ENCODE results near the gene VRK3. TPM values are rescaled to one million over a fixed set of nuclear protein-coding genes. Genes with fewer than 3 reads are reported as not detected.

Gene VRK3
- total RNA-seq, 2 donors from 2014 or later = 50.0 to 77.7 TPM

GRCh38 chr19:49927526-49928264, 97.5 kb downstream of the VRK3 start:
- H3K9ac ChIP-seq (ENCODE audit: low read depth in 2 of 2, low read length in 2 of 2) = no peak overlapping the region
- DNase-seq = no peak
- peak overlapping the region; percentile 99 for H3K4me3 ChIP-seq
- TF ChIP-seq CTCF (IDR thresholded peaks at IDR 0.05) = no peak
- H3K27ac ChIP-seq = peak overlapping the region; percentile 96
- no peaks in the 10 kb centered on the region for H3K27me3 ChIP-seq
- H3K4me1 ChIP-seq = peaks cover 7% of the 10 kb centered on the region
- no peaks in the 10 kb centered on the region for H3K9me3 ChIP-seq
- peaks cover 8% of the 10 kb centered on the region for H3K36me3 ChIP-seq
- intact Hi-C loops (cut with DNase I) = no loop called here

DNA sequence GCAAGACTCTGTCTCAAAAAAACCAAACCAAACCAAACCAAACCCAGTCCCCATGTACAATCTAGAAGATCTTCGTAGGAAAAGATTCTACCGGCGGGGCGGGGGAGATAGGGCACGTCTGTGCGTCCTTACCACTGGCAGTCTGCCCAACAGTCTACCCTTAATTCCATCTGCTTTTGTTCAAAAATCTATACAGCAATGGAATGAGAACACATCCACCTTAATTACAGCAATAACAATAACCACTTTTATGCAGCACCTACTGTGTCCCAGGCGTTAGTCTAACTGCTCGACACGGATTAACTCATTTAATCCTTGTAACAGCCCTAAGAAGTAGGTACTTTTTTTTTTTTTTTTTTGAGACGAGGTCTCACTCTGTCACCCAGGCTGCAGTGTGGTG, 98.7 kb downstream of the VRK3 start:
- intact Hi-C loops (cut with DNase I) = no loop called here
- H3K36me3 ChIP-seq = peaks cover 8% of the 10 kb centered on the region

More for the DNA sequence above, 98.7 kb downstream of the VRK3 start:
- no peak for DNase-seq
- no peaks in the 10 kb centered on the region for H3K27me3 ChIP-seq
- H3K4me3 ChIP-seq = no peak overlapping the region
- H3K9ac ChIP-seq (ENCODE audit: low read depth in 2 of 2, low read length in 2 of 2) = no peak overlapping the region
- TF ChIP-seq CTCF (IDR thresholded peaks at IDR 0.05) = no peak
- H3K9me3 ChIP-seq = no peaks in the 10 kb centered on the region
- H3K27ac ChIP-seq = no peak overlapping the region
- peaks cover 7% of the 10 kb centered on the region for H3K4me1 ChIP-seq

Other genes with a start within 250 kb of the VRK3 start
- 10 to 100 TPM in 1 of 2 donors, 1 to 10 TPM in 1; 7.4 to 14.9 TPM for gene FUZ, start 212.1 kb downstream of the VRK3 start, total RNA-seq
- gene MED25, start 207.1 kb downstream of the VRK3 start, total RNA-seq = 10 to 100 TPM; 46.1 to 77.2 TPM
- 100 to 1,000 TPM; 109 to 128 TPM for gene PTOV1, start 174.2 kb downstream of the VRK3 start, total RNA-seq
- 100 to 1,000 TPM in 1 of 2 donors, 10 to 100 TPM in 1; 53.7 to 137 TPM for gene PNKP, start 157.8 kb downstream of the VRK3 start, total RNA-seq
- gene AKT1S1, start 148.0 kb downstream of the VRK3 start, total RNA-seq = 10 to 100 TPM; 32.7 to 74.9 TPM
- 10 to 100 TPM; 29.4 to 33.7 TPM for gene TBC1D17, start 147.7 kb downstream of the VRK3 start, total RNA-seq
- gene IL4I1, start 128.5 kb downstream of the VRK3 start, total RNA-seq = 1 to 10 TPM; 1.0 to 2.4 TPM
- 10 to 100 TPM; 16.7 to 24.7 TPM for gene ATF5, start 96.2 kb downstream of the VRK3 start, total RNA-seq
- 10 to 100 TPM; 34.8 to 59.8 TPM for gene NUP62, start 95.9 kb downstream of the VRK3 start, total RNA-seq
- gene SIGLEC11, start 64.2 kb downstream of the VRK3 start, total RNA-seq = under 1 TPM; 0.32 to 0.45 TPM
- 1 to 10 TPM; 5.9 to 7.6 TPM for gene ZNF473, start 633 bp upstream of the VRK3 start, total RNA-seq
- gene IZUMO2, start 137.9 kb upstream of the VRK3 start, total RNA-seq = under 1 TPM in 1 of 2 donors, not detected in 1; 0.49 TPM
- gene MYH14, start 178.2 kb upstream of the VRK3 start, total RNA-seq = 100 to 1,000 TPM; 506 to 509 TPM